GM21515 (cell line): ENCODE results near the gene SPNS1.
"Not testable (repeated sequence)": the region's sequence is repeated elsewhere in the genome, so short reads cannot be mapped to it uniquely, and the experiment has no call there.

Experiments used
- ATAC-seq: cut with Tn5 transposase; IDR thresholded peaks from one replicate; pipeline ENCODE4 v1.9.1; 2021; ENCODE audit not compliant: unreplicated experiment

The SPNS1 gene

DNA sequence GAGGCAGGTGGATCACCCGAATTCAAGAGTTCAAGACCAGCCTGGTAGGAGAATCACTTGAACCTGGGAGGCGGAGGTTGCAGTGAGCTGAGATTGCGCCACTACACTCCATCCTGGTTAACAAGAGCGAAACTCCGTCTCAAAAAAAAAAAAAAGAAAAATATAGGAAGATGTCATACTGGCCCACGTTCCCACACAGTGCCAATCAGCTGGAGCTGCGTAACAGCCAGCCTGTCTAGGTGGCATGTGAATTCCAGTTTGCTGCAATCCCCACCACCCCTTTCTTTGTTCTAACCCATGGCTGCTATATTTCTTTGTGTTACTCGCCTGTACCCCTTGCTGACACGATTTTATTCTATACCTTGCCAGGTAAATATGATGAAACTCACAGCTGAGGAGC, 16.4 kb upstream of the SPNS1 start:
- ATAC-seq, result no peak

DNA sequence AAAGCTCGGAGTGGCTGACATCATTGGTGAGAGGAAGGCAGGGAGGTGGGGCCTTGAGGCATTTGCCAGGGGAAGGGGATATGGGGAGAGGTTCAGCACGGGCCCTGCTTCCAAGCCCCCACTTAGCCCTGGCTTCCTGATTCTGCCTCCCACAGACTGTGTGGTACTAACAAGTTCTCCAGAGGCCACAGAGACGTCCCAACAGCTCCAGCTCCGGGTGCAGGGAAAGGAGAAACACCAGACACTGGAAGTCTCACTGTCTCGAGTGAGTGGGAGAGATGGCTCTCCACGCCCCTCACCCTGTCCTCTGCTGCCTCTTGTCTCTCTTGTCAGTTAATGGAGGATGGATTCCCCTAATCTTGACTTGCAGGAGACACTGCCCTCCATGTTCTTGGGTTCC, 15.7 kb upstream of the SPNS1 start:
- ATAC-seq, result no peak

DNA sequence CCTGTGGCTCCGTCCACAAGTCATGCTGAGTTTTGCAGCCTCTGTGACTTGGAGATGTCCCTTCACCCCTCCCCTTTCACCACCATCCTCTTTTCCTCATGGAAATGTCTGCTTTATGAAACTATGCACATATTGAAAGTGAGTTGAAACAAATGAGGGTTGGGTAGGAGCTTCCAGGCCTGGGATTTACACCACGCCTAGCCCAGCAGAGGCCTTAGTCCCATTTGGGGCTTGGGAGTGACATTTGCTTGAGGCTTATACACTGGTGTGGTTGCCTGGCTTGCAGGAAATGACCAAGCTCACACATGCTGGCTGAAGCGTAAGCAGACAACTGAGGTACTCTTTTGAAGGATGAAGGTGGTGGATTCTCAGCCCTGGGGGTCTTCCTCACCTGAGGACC, 10.5 kb upstream of the SPNS1 start:
- ATAC-seq, result no peak

DNA sequence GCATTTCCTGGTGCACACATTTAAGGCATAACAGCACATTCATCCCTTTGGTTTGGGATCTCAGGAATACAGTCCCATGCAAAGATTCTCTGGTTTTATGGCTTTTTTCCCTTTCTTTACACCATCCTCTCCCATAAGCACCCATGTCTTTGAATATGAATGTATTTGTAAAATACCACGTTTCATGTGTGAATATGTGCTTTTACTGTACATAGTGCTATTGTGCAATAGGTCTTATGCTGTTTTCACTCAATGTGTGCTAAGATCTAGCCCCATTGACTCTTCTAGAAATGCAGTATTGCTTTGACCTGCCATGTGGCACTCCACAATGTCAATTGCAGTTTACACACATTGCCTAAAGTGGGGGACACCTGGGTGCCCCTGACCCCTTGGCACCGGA, 10.1 kb upstream of the SPNS1 start:
- ATAC-seq, result no peak

DNA sequence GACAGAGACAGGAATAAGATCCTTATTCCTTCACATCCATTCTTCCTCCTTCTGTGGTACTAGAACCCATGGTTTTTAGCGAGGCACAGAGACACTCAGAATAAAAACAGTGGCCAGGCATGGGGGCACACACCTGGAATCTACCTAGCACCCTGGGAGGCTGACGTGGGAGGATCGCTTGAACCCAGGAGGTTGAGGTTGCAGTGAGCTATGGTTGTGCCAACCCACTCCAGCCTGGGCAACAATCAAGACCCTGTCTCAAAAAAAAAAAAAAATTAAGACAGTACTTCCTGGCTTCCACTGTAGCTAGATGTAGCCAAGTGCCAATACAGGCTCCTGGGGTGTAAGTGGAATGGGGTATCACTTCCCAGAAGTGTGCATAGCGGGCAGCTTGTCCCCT, 7.4 kb upstream of the SPNS1 start:
- no peak for ATAC-seq

GRCh38 chr16:28969696-28970095, 4.9 kb upstream of the SPNS1 start:
- ATAC-seq, result not testable (repeated sequence)

- peak; percentile 15 for ATAC-seq
Measured at GRCh38 chr16:28974007-28974436, 556 bp upstream of the SPNS1 start.

DNA sequence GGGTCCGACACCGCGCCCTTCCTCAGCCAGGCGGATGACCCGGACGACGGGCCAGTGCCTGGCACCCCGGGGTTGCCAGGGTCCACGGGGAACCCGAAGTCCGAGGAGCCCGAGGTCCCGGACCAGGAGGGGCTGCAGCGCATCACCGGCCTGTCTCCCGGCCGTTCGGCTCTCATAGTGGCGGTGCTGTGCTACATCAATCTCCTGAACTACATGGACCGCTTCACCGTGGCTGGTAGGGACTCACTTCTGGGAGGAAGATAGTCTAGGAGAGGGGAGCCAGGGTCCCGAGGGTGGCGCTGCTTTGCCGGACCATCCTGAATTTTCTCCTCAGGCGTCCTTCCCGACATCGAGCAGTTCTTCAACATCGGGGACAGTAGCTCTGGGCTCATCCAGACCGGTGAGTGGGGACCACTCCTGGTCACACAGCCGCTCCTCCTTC, 601 bp downstream of the SPNS1 start:
- no peak for ATAC-seq

DNA sequence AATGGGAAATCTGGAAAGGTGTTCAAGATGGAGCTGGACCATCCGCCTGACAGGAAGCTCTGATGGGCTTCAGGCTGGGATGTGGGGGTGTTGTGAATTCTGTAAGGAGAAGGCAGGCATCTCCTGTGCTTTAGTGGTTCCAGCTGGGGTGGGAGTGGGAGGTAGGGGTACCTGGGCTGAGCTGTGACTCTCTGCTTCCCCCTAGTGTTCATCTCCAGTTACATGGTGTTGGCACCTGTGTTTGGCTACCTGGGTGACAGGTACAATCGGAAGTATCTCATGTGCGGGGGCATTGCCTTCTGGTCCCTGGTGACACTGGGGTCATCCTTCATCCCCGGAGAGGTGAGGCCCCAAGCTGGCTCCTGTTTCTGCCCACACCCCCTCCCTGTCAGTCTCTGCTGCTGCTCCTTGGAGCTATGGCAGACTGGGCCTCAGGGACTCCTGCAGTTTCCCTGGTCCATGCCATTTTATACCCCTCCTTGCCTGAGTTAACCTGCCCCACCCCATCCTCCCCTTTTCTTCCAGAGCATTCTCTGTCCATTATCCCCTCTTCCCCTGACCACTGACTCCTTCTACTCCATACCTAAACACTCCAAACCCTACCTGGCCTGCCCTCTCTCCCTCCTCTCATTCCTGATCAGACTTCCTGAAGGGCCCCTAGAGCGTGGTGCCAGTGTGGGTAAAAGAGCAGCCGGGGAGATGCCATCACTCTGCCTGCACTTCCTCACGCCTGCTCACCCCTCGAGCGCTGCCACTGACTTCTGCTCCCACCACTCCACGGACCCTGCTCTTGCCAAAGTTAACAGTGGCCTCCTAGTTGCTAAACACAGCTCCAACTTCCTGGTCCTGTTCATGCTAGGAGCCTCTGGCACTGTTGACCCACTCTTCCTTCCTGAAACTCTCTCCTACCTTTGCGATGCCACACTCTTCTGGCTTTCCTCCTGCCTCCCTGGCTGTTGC, 3.4 kb downstream of the SPNS1 start:
- no peak for ATAC-seq

DNA sequence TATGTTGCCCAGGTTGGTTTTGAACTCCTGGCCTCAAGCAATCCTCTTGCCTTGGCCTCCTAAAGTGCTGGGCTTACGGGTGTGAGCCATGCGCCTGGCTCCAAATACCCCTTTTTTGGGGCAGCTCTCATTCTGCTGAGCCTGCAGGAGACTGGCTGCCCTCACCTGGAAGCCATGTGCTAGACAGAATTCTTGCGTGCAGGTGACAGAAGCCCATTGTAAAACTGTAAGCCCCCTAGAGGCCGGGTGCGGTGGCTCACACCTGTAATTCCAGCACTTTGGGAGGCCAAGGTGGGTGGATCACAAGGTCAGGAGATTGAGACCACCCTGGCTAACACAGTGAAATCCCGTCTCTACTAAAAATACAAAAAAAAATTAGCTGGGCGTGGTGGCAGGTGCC, 5.8 kb downstream of the SPNS1 start:
- ATAC-seq, result not testable (repeated sequence)

- ATAC-seq, result no peak
Measured at GRCh38 chr16:28980929-28981328, 6.4 kb downstream of the SPNS1 start.

DNA sequence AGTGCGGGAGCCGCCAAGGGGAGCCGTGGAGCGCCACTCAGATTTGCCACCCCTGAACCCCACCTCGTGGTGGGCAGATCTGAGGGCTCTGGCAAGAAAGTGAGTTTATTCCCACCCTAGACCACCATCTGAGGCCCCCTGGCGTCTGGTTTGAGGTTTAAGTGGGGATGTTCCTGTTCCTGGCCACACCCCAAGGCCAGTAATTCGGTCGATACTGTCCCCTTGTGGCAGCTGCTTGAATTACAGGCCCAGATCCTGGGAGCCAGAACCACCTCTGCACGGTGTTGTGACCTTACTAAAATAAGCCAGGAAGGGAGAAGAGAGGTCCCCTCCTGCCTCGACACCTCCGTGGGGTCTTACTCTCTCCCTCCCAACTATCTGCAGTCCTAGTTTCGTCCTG, 6.9 kb downstream of the SPNS1 start:
- no peak for ATAC-seq

- ATAC-seq, result no peak
Measured at GRCh38 chr16:28982418-28982817, 7.8 kb downstream of the SPNS1 start.

GRCh38 chr16:28982949-28983348, 8.4 kb downstream of the SPNS1 start:
- no peak for ATAC-seq

- no peak for ATAC-seq
Measured at GRCh38 chr16:28983644-28984043, 9.1 kb downstream of the SPNS1 start.

DNA sequence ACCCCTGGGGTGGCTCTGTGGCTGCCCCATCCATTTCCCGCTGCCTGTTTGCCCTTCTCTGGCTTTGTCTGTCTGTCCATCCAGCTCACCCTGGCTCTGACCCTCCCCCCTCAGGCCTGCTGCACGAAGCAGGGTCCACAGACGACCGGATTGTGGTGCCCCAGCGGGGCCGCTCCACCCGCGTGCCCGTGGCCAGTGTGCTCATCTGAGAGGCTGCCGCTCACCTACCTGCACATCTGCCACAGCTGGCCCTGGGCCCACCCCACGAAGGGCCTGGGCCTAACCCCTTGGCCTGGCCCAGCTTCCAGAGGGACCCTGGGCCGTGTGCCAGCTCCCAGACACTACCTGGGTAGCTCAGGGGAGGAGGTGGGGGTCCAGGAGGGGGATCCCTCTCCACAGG, 9.5 kb downstream of the SPNS1 start:
- no peak for ATAC-seq

DNA sequence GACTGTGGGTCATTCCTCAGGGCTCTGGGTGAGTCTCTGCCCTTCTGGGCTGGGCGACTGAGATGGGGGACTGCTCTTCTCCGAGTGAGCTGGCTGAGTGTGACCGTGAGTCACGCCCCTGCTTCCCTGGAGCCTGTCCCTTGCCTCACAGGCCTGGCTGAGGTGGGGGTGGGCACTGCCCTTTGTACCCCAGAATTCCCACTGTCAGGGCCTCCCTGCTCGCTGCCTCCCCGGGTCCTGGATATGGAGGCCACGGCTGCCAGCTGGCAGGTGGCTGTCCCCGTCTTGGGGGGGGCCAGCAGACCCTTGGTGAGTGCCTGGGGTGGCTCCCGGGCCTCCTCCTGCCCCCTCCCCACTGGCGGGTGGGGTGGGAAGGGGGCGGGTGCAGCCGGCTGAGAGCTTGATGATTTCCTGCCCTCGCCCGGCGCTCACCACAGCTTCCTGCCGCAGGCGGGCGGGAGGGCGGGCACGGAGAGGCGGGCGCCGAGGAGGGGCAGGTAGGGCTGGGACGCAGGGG, 10.1 kb downstream of the SPNS1 start, which contains the start of gene LAT:
LAT (plus strand) TSS at position 434 of the 517 bp plus-strand sequence. CDS start 366 bp downstream, outside the sequence.
- ATAC-seq, result no peak

DNA sequence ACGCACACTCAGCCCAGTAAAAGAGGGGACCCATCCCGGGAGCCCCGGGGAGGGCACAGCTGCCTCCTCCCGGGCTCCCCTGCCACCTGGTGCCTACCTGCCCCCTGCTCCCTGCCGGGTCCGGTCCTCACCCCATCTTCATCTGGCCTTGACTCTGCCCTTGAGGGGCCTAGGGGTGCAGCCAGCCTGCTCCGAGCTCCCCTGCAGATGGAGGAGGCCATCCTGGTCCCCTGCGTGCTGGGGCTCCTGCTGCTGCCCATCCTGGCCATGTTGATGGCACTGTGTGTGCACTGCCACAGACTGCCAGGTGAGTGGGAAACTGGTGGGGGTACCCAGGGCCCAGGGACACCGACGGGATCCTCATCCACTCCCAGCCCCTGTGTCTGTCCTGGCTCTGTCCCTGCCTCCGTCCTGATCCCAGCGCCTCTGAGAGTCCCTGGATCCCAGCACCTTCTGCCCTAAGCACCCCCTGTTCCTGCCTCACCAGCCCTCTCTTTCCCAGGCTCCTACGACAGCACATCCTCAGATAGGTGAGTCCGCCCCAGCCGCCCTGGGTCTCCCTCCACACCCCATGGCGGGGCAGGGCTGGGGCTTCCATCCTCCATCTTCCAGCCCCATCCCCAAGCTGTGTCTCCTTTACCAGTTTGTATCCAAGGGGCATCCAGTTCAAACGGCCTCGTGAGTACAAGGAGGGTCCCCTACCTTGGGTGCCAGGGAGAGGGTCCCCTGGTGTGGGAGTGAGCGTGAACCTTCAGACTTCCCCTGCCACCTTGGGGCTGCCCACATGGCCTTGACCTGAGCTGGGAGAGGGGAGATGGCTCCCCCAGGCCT, 10.8 kb downstream of the SPNS1 start:
- ATAC-seq, result no peak

GRCh38 chr16:28986046-28986445, 11.5 kb downstream of the SPNS1 start:
- ATAC-seq, result no peak

DNA sequence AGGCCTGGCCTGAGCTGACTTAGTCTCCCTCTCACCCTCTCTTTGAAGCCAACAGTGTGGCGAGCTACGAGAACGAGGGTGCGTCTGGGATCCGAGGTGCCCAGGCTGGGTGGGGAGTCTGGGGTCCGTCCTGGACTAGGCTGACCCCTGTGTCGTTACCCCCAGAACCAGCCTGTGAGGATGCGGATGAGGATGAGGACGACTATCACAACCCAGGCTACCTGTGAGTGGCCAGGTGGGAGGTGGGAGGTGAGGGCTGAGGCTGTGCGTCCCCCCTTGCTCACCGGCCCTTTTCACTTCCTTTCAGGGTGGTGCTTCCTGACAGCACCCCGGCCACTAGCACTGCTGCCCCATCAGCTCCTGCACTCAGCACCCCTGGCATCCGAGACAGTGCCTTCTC, 11.9 kb downstream of the SPNS1 start:
- no peak for ATAC-seq

DNA sequence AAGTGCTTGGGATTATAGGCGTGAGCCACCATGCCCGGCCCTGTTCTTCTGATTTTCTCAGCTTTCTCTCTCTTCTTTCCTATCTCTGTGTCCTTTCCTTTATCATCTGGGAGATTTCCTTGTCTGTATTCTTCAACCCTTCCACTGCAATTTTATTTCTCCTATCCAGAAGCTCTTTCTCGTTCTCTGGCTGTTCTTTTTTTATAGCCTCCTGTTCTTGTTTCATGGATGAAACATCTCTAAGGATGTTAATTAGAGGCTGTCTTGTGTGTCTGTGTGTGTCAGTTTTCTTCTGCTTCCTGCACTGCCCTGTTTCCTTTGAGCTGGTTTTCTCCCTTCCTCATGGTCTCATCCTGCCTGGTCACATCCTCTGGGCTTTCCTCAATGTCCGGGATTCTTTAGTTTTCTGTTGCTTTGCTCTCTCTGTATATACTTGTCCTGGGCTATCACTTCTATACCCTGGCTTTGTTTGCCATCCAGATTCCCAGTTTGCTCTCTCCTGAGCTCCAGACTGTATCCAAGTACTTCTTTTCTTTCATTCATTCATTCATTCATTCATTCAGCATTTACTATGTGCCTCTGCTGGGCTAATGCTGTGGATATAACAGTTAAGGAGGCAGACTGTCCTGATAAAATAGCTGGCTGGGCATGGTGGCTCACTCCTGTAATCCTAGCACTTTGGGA, 12.7 kb downstream of the SPNS1 start:
- ATAC-seq, result no peak
